Left ventricle myocardium inferior (tissue), 1 donor: ENCODE data around the gene C10orf105. TPM values are rescaled to one million over a fixed set of nuclear protein-coding genes. Genes with fewer than 3 reads are reported as not detected.
A peak's percentile ranks its signal among the peaks of the same experiment; 100 is the strongest.

Experiments
- DNase-seq: peaks from one replicate; pipeline ENCODE4 v3.0.0-alpha.2; 2020
- H3K27ac ChIP-seq: fragments of 200-600 bp; replicated peaks from 2 replicates; pipeline ENCODE4 v1.8.0; 2021
- H3K27me3 ChIP-seq: fragments of 200-600 bp; 2 replicates; pipeline ENCODE4 v1.8.0; 2021; ENCODE audit warnings: low read depth
- H3K36me3 ChIP-seq: fragments of 200-600 bp; 2 replicates; pipeline ENCODE4 v1.8.0; 2021
- H3K4me1 ChIP-seq: fragments of 200-600 bp; 2 replicates; pipeline ENCODE4 v1.8.0; 2021
- H3K4me3 ChIP-seq: fragments of 200-600 bp; 2 replicates; pipeline ENCODE4 v1.8.0; 2021; ENCODE audit warnings: mild to moderate bottlenecking, moderate library complexity
- H3K9me3 ChIP-seq: fragments of 200-600 bp; replicated peaks from 2 replicates; pipeline ENCODE4 v1.8.0; 2021
- intact Hi-C: fragments of 100-400 bp; cut with micrococcal nuclease; formaldehyde crosslinking; loops from one replicate; pipeline ENCODE4 v1.11.0; 2022
- total RNA-seq: library from RNA; stranded (reverse); fragmentation: NEBNext Ultra II Directional; extraction: Animal tissue kit (Norgen Biotek cat#: 25700); gene quantifications from one replicate; pipeline ENCODE4 v1.2.1, GENCODE V29; 2021
- TF ChIP-seq, protein P1 (sequence below): fragments of 200-600 bp; IDR thresholded peaks from 2 replicates; pipeline ENCODE4 v1.8.0; 2021; ENCODE audit warnings: antibody characterized with exemption, mild to moderate bottlenecking, borderline replicate concordance
- donor health status: DM: no; HTN: yes; CAD: no; lungs with severe emphysema.

C10orf105 gene
- total RNA-seq, 1 donor from 2014 or later: 0.05 TPM

DNA sequence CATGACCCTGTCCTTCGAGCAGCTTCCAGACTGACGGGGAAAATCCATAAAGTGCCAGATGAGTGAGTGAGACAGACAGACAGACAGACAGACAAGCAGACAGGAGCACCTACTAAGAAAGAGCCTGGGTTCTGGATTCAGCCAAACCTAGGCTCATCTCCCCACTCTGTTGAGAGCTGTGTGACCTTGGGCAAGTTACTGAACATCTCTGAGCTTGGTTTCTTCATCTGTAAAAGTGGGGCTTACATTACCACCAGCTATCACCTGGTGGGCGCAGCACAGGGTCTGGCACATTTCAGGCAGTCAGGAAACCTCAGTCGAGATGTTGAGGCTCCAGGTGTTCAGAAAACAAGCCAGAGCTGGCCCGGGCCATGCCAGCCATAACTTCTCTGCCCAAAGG is 37.6 kb downstream of the C10orf105 start:
- DNase-seq: no peak
- H3K36me3 ChIP-seq: no peaks in the 10 kb centered on the region
- H3K4me1 ChIP-seq: peaks cover 74% of the 10 kb centered on the region
- TF ChIP-seq, protein P1, sequence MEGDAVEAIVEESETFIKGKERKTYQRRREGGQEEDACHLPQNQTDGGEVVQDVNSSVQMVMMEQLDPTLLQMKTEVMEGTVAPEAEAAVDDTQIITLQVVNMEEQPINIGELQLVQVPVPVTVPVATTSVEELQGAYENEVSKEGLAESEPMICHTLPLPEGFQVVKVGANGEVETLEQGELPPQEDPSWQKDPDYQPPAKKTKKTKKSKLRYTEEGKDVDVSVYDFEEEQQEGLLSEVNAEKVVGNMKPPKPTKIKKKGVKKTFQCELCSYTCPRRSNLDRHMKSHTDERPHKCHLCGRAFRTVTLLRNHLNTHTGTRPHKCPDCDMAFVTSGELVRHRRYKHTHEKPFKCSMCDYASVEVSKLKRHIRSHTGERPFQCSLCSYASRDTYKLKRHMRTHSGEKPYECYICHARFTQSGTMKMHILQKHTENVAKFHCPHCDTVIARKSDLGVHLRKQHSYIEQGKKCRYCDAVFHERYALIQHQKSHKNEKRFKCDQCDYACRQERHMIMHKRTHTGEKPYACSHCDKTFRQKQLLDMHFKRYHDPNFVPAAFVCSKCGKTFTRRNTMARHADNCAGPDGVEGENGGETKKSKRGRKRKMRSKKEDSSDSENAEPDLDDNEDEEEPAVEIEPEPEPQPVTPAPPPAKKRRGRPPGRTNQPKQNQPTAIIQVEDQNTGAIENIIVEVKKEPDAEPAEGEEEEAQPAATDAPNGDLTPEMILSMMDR: no peak
- peak overlapping the region; percentile 84 for H3K27ac ChIP-seq
- H3K4me3 ChIP-seq: no peak overlapping the region
- intact Hi-C loops: no loop called here
- peaks cover 2% of the 10 kb centered on the region for H3K27me3 ChIP-seq
- H3K9me3 ChIP-seq: no peaks in the 10 kb centered on the region

DNA sequence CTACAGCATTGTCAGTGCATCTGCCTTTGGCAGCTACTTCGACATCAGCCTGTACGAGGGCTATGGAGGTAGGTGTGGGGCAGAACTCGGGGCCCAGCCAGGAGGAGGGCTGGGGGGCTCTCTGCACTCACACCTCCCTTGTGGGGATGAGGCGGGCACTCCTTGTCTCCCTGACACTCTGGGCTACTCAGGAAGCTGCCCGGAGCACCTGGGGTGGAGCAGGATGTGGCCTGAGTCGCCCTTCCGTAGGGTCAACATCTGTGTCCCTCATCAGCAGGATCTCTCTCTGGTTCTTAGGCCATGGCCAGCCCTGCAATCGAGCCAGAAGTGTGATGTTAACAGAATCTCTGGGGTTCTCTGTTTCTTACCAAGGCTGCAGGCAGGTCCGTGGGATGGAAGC is 40.2 kb downstream of the C10orf105 start:
- Histone ChIP-seq H3K27me3 (peaks cover 2% of the 10 kb centered on the region), H3K9me3 (no peaks in the 10 kb centered on the region), H3K4me3 (no peak overlapping the region), H3K36me3 (no peaks in the 10 kb centered on the region), H3K4me1 (peaks cover 49% of the 10 kb centered on the region), H3K27ac (peak overlapping the region; percentile 84)
- TF ChIP-seq, protein P1: no peak
- peak; percentile 52 for DNase-seq
- intact Hi-C loops: no loop called here

DNA sequence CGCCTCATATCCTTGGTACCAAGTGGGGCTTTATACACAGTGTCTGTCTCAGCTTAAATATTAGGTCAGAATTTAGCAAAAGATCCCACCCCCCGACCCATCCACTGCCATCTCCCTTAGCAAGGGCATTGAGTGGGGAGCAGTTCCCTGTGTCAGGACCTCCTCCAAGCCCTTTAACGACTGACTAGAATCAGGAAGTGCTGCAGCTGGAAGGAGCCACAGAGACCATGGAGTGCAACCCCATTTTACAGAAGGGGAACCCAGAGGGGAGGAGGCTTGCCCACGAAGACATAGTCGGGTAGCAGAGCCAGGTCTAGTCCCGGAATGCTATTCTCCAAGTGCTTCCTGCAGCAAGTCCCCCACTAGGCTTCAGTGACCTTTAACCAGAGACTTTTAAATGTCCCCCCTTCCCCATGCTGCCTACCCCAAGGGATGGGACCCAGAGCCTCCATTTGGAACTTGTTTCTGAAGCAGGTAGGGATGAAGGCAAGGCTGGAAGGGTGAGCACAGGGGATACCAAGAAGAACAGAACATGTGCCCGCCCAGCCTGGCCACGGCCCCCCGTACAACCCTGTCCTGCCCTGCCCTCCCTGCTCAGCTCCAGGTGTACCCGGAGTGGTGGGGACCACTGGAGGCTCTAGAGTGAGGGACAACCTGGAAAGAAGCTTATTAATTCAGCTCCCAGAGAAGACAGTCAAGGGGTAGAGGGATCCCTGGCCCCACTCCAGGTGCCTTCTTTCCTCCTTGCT is 41.3 kb downstream of the C10orf105 start:
- no peaks in the 10 kb centered on the region for H3K36me3 ChIP-seq
- no peak for DNase-seq
- peak overlapping the region; percentile 84 for H3K27ac ChIP-seq
- intact Hi-C loops: no loop called here
- TF ChIP-seq, protein P1: no peak
- H3K4me1 ChIP-seq: peaks cover 37% of the 10 kb centered on the region
- no peaks in the 10 kb centered on the region for H3K9me3 ChIP-seq
- peaks cover 2% of the 10 kb centered on the region for H3K27me3 ChIP-seq
- H3K4me3 ChIP-seq: no peak overlapping the region

DNA sequence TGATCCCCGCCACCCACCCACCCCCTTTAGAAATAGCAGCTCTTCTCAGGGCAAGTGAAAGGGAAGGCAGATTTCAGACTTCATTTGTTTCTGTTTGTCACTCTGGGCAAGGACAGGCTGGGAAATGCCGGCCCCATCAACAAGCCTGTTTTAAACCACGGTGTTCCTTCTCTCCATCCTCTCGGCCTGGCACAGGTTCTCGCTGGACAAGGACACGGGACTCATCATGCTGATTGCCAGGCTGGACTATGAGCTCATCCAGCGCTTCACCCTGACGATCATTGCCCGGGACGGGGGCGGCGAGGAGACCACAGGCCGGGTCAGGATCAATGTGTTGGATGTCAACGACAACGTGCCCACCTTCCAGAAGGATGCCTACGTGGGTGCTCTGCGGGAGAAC is 42.3 kb downstream of the C10orf105 start:
- H3K4me1 ChIP-seq: peaks cover 28% of the 10 kb centered on the region
- no peak for DNase-seq
- intact Hi-C loops: no loop called here
- TF ChIP-seq, protein P1: no peak
- no peak overlapping the region for H3K27ac ChIP-seq
- no peaks in the 10 kb centered on the region for H3K9me3 ChIP-seq
- H3K27me3 ChIP-seq: peaks cover 2% of the 10 kb centered on the region
- H3K36me3 ChIP-seq: no peaks in the 10 kb centered on the region
- no peak overlapping the region for H3K4me3 ChIP-seq

DNA sequence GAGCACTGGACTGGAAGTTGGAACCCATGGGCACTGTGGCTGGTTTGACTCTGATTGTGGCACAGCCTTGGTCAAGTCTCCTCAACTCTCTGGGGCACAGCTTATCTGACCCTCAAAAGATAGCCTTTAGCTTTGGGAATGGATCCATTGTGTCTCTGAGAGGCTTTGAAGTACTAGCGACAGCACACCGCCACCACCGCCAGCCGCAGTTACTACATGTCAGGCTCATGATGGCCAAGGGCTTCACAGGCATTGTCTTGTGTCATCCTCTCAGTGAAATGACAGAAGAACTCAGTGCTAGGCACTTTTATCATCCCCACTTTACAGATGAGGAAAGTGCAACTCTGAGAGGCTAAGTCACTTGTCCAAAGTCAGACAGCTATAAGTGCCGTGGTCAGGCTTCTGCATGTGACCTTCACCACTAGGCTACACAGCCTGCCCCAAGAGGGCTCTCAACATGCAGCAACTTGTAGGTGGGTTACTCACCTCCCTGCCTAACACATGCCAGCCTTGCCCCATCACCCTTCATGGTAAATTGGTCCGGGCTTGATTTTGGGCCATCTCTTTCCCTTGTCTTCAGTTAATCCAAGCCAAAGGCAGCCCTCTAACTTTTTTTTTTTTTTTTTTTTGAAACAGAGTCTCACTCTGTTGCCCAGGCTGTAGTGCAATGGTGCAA is 44.1 kb downstream of the C10orf105 start:
- Histone ChIP-seq H3K27ac (no peak overlapping the region), H3K27me3 (peaks cover 2% of the 10 kb centered on the region), H3K36me3 (no peaks in the 10 kb centered on the region), H3K9me3 (no peaks in the 10 kb centered on the region), H3K4me1 (peaks cover 28% of the 10 kb centered on the region), H3K4me3 (no peak overlapping the region)
- TF ChIP-seq, protein P1: no peak
- intact Hi-C loops: no loop called here
- no peak for DNase-seq
